HepG2 (cell line): Measurements from ENCODE around the gene ANKRD2. TPM values are rescaled to one million over a fixed set of nuclear protein-coding genes. Genes with fewer than 3 reads are reported as not detected.
A peak's percentile ranks its signal among the peaks of the same experiment; 100 is the strongest.

Experiments
- BCL6 ChIP-seq: IDR thresholded peaks from 2 replicates; pipeline ENCODE4 v1.6.1; 2016; ENCODE audit warnings: missing genetic modification reagents, missing compliant biosample characterization
- BHLHE40 ChIP-seq: IDR thresholded peaks from 2 replicates; pipeline ENCODE4 v1.6.1; 2011; ENCODE audit warnings: low read length, improper control_type of control experiment
- HNF1A ChIP-seq, 2 experiments: sonication (generic) in 1 of 2; formaldehyde crosslinking in 1 of 2; IDR thresholded peaks; 2 replicates each; pipeline versions ENCODE4 v1.4.0 to v1.6.1; 2016 to 2020; ENCODE audit warnings: borderline replicate concordance in 1 of 2, low read depth in 1 of 2, mild to moderate bottlenecking in 1 of 2, missing genetic modification reagents in 1 of 2
- SIX1 ChIP-seq: sonication (generic); formaldehyde crosslinking; IDR thresholded peaks from 2 replicates; pipeline ENCODE4 v1.4.0; 2020; ENCODE audit warnings: missing genetic modification reagents, borderline replicate concordance
- STAT6 ChIP-seq: sonication (generic); formaldehyde crosslinking; IDR thresholded peaks from 2 replicates; pipeline ENCODE4 v1.4.0; 2020; ENCODE audit warnings: missing genetic modification reagents, mild to moderate bottlenecking, borderline replicate concordance
- TCF7 ChIP-seq: sonication (generic); IDR thresholded peaks from 2 replicates; pipeline ENCODE4 v1.6.1; 2016; ENCODE audit warnings: antibody characterized with exemption, low read depth
- TMF1 ChIP-seq: sonication (generic); formaldehyde crosslinking; IDR thresholded peaks from 2 replicates; pipeline ENCODE4 v1.8.1; 2022; ENCODE audit warnings: low read depth, missing genetic modification reagents
- ZKSCAN5 ChIP-seq: sonication (generic); formaldehyde crosslinking; IDR thresholded peaks from 2 replicates; pipeline ENCODE4 v1.5.1; 2020; ENCODE audit warnings: mild to moderate bottlenecking, missing genetic modification reagents
- ZNF282 ChIP-seq: fragments of 450-650 bp; IDR thresholded peaks from 2 replicates; pipeline ENCODE4 v1.6.1; 2018; ENCODE audit not compliant: partially characterized antibody
- ZNF605 ChIP-seq: sonication (generic); formaldehyde crosslinking; IDR thresholded peaks from 2 replicates; pipeline ENCODE4 v1.8.0; 2022; ENCODE audit warnings: mild to moderate bottlenecking, missing genetic modification reagents
- ZNF878 ChIP-seq: sonication (generic); formaldehyde crosslinking; IDR thresholded peaks from 2 replicates; pipeline ENCODE4 v1.8.1; 2023; ENCODE audit warnings: mild to moderate bottlenecking, missing genetic modification reagents, moderate library complexity
- ZXDC ChIP-seq: sonication (generic); formaldehyde crosslinking; IDR thresholded peaks from 2 replicates; pipeline ENCODE4 v1.5.0; 2020; ENCODE audit warnings: mild to moderate bottlenecking, missing genetic modification reagents
- polyA plus RNA-seq, 8 experiments: library from polyadenylated mRNA; depleted of rRNA in 3 of 8; stranded (reverse) in 7 of 8; unstranded in 1 of 8; fragments of >200 nt; fragmentation: Illumina TruSeq in 4 of 8; extraction: Trizol in 4 of 8; gene quantifications; 2 replicates each; pipeline versions ENCODE4 v1.2.1 to v1.2.3, GENCODE V29; 2011 to 2016; ENCODE audit warnings: low read depth in 4 of 8, missing spikeins in 1 of 8, mixed read lengths in 1 of 8; ENCODE audit not compliant: insufficient read depth in 1 of 8
- total RNA-seq, 5 experiments: library from RNA; depleted of rRNA; stranded (reverse); fragments of >200 nt; fragmentation: Illumina TruSeq; extraction: Trizol; gene quantifications; 2 replicates each; pipeline ENCODE4 v1.2.3, GENCODE V29; 2016; ENCODE audit warnings: low read depth in 1 of 5
- TF ChIP-seq, protein P1 (sequence below): sonication (generic); formaldehyde crosslinking; IDR thresholded peaks from 2 replicates; pipeline ENCODE4 v1.4.0; 2020; ENCODE audit warnings: missing genetic modification reagents
- TF ChIP-seq, protein P2 (sequence below): sonication (generic); formaldehyde crosslinking; IDR thresholded peaks from 2 replicates; pipeline ENCODE4 v1.5.0; 2020; ENCODE audit warnings: missing genetic modification reagents

ANKRD2 gene
- total and polyA plus RNA-seq, 2 of the 13 experiments (the other 11 are each of a cell fraction or from before 2014, with no cell fraction given) = not detected

DNA sequence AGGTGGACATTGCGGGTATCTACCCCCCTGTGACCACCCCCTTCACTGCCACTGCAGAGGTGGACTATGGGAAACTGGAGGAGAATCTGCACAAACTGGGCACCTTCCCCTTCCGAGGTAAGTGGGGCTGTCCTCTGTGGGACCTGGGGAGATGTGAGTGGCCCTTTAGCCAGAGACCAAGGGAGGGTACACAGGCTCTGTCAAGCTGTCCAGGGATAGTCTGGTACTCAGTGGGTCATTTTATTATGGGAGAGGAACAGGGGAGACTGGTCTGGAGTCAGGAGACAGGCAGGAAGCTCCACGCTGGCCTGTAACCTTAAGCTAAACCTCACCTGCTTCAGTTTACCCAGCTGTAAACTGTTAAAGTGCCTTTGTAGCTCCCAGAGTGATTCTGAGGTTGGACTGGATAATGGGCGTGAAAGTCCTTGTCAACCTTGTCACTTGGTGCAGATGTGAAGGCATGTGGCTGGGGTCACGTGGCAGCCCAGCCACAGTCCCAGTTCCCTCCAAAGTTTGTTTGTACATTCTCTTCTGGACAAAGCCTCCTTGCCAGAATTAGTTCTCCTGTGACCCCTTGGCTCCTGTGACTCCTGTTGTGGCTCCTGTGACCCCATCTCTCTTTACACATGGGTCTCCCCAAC lies 12.3 kb downstream of the ANKRD2 start (continued):
- TF ChIP-seq HNF1A (IDR thresholded peaks at IDR 0.05; ENCODE audit: low read depth) (no peak), HNF1A (CRISPR knock-in tag; IDR thresholded peaks at IDR 0.05; ENCODE audit: borderline replicate concordance) (no peak), TMF1 (CRISPR knock-in tag) (peak; percentile 51; the same call in 1 of the 2 replicates), ZKSCAN5 (no peak), ZNF605 (no peak), STAT6 (CRISPR knock-in tag) (0 out of 2 replicates have a peak, but pooled peaks have one; percentile 51), ZNF878 (CRISPR knock-in tag) (no peak), TCF7 (no peak), ZNF282 (no peak), BCL6 (CRISPR knock-in tag) (0 out of 2 replicates have a peak, but pooled peaks have one; percentile 17), ZXDC (CRISPR knock-in tag) (no peak), BHLHE40 (no peak), SIX1 (0 out of 2 replicates have a peak, but pooled peaks have one; percentile 20)
- TF ChIP-seq, protein P1, sequence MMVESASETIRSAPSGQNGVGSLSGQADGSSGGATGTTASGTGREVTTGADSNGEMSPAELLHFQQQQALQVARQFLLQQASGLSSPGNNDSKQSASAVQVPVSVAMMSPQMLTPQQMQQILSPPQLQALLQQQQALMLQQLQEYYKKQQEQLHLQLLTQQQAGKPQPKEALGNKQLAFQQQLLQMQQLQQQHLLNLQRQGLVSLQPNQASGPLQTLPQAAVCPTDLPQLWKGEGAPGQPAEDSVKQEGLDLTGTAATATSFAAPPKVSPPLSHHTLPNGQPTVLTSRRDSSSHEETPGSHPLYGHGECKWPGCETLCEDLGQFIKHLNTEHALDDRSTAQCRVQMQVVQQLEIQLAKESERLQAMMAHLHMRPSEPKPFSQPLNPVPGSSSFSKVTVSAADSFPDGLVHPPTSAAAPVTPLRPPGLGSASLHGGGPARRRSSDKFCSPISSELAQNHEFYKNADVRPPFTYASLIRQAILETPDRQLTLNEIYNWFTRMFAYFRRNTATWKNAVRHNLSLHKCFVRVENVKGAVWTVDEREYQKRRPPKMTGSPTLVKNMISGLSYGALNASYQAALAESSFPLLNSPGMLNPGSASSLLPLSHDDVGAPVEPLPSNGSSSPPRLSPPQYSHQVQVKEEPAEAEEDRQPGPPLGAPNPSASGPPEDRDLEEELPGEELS (CRISPR knock-in tag) = no peak
- TF ChIP-seq, protein P2, sequence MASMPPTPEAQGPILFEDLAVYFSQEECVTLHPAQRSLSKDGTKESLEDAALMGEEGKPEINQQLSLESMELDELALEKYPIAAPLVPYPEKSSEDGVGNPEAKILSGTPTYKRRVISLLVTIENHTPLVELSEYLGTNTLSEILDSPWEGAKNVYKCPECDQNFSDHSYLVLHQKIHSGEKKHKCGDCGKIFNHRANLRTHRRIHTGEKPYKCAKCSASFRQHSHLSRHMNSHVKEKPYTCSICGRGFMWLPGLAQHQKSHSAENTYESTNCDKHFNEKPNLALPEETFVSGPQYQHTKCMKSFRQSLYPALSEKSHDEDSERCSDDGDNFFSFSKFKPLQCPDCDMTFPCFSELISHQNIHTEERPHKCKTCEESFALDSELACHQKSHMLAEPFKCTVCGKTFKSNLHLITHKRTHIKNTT (CRISPR knock-in tag) = no peak
